Measurements from ENCODE around the gene TRAPPC3L. TPM values are rescaled to one million over a fixed set of nuclear protein-coding genes. Genes with fewer than 3 reads are reported as not detected.

Gene TRAPPC3L
- total and polyA plus RNA-seq, 9 of the 15 experiments (the other 6 are each of a cell fraction or from before 2014, with no cell fraction given) = not detected

Other genes starting within 250 kb of the TRAPPC3L start
Only the 7 nearest of the 9 such genes appear.
- not detected in 2 replicates for gene CALHM6, start 84.3 kb downstream of the TRAPPC3L start, total RNA-seq (2014; rRNA removed)
- gene CALHM6, start 84.3 kb downstream of the TRAPPC3L start, total RNA-seq (2014; rRNA removed; fragmentation: Illumina TruSeq; extraction: Trizol) = not detected in 2 replicates
- gene CALHM6, start 84.3 kb downstream of the TRAPPC3L start, total RNA-seq (2015; rRNA removed; fragmentation: Illumina TruSeq; extraction: Trizol) = not detected in 2 replicates
- gene CALHM6, start 84.3 kb downstream of the TRAPPC3L start, total RNA-seq (2021) = not detected in 2 replicates
- 0.24 TPM in 1 of 2 replicates, not detected in the other for gene CALHM6, start 84.3 kb downstream of the TRAPPC3L start, polyA plus RNA-seq (2011; rRNA removed)
- not detected in 2 replicates for gene CALHM6, start 84.3 kb downstream of the TRAPPC3L start, polyA plus RNA-seq (2014; fragmentation: Illumina TruSeq; extraction: Trizol)
- gene CALHM6, start 84.3 kb downstream of the TRAPPC3L start, polyA plus RNA-seq (2014; fragmentation: Nextera tagmentation; extraction: Ambion mirVana) = not detected
- not detected in 2 replicates for gene CALHM6, start 84.3 kb downstream of the TRAPPC3L start, polyA plus RNA-seq (2014; rRNA removed)
- gene CALHM5, start 34.0 kb downstream of the TRAPPC3L start, total RNA-seq (2014; rRNA removed) = under 0.01 and 0.08 TPM in 2 replicates
- 0.04 and 0.06 TPM in 2 replicates for gene CALHM5, start 34.0 kb downstream of the TRAPPC3L start, total RNA-seq (2014; rRNA removed; fragmentation: Illumina TruSeq; extraction: Trizol)
- under 0.01 TPM in 1 of 2 replicates, not detected in the other for gene CALHM5, start 34.0 kb downstream of the TRAPPC3L start, total RNA-seq (2015; rRNA removed; fragmentation: Illumina TruSeq; extraction: Trizol)
- 0.02 and 0.04 TPM in 2 replicates for gene CALHM5, start 34.0 kb downstream of the TRAPPC3L start, total RNA-seq (2021)
- gene CALHM5, start 34.0 kb downstream of the TRAPPC3L start, polyA plus RNA-seq (2011; rRNA removed) = 0.01 TPM in 1 of 2 replicates, not detected in the other
- 0.01 and 0.06 TPM in 2 replicates for gene CALHM5, start 34.0 kb downstream of the TRAPPC3L start, polyA plus RNA-seq (2014; fragmentation: Illumina TruSeq; extraction: Trizol)
- gene CALHM5, start 34.0 kb downstream of the TRAPPC3L start, polyA plus RNA-seq (2014; fragmentation: Nextera tagmentation; extraction: Ambion mirVana) = under 1 TPM in 1 of 2 experiments, not detected in 1; 0.04 TPM
- 0.05 TPM in 1 of 2 replicates, not detected in the other for gene CALHM5, start 34.0 kb downstream of the TRAPPC3L start, polyA plus RNA-seq (2014; rRNA removed)
- not detected in 2 replicates for gene CALHM4, start 8.1 kb upstream of the TRAPPC3L start, total RNA-seq (2014; rRNA removed)
- not detected in 2 replicates for gene CALHM4, start 8.1 kb upstream of the TRAPPC3L start, total RNA-seq (2014; rRNA removed; fragmentation: Illumina TruSeq; extraction: Trizol)
- not detected in 2 replicates for gene CALHM4, start 8.1 kb upstream of the TRAPPC3L start, total RNA-seq (2015; rRNA removed; fragmentation: Illumina TruSeq; extraction: Trizol)
- gene CALHM4, start 8.1 kb upstream of the TRAPPC3L start, total RNA-seq (2021) = not detected in 2 replicates
- gene CALHM4, start 8.1 kb upstream of the TRAPPC3L start, polyA plus RNA-seq (2011; rRNA removed) = not detected in 2 replicates
- gene CALHM4, start 8.1 kb upstream of the TRAPPC3L start, polyA plus RNA-seq (2014; fragmentation: Illumina TruSeq; extraction: Trizol) = not detected in 2 replicates
- gene CALHM4, start 8.1 kb upstream of the TRAPPC3L start, polyA plus RNA-seq (2014; fragmentation: Nextera tagmentation; extraction: Ambion mirVana) = not detected
- not detected in 2 replicates for gene CALHM4, start 8.1 kb upstream of the TRAPPC3L start, polyA plus RNA-seq (2014; rRNA removed)
- gene RWDD1, start 25.8 kb upstream of the TRAPPC3L start, total RNA-seq (2014; rRNA removed) = 31.9 and 36.2 TPM in 2 replicates
- gene RWDD1, start 25.8 kb upstream of the TRAPPC3L start, total RNA-seq (2014; rRNA removed; fragmentation: Illumina TruSeq; extraction: Trizol) = 63.9 and 72.5 TPM in 2 replicates
- gene RWDD1, start 25.8 kb upstream of the TRAPPC3L start, total RNA-seq (2015; rRNA removed; fragmentation: Illumina TruSeq; extraction: Trizol) = 69.4 and 77.3 TPM in 2 replicates
- gene RWDD1, start 25.8 kb upstream of the TRAPPC3L start, total RNA-seq (2021) = 37.3 and 42.8 TPM in 2 replicates
- 40.4 and 42.9 TPM in 2 replicates for gene RWDD1, start 25.8 kb upstream of the TRAPPC3L start, polyA plus RNA-seq (2011; rRNA removed)
- 64.1 and 89.8 TPM in 2 replicates for gene RWDD1, start 25.8 kb upstream of the TRAPPC3L start, polyA plus RNA-seq (2014; fragmentation: Illumina TruSeq; extraction: Trizol)
- 10 to 100 TPM; 48.7 to 53.2 TPM for gene RWDD1, start 25.8 kb upstream of the TRAPPC3L start, polyA plus RNA-seq (2014; fragmentation: Nextera tagmentation; extraction: Ambion mirVana)
- gene RWDD1, start 25.8 kb upstream of the TRAPPC3L start, polyA plus RNA-seq (2014; rRNA removed) = 44.4 and 48.0 TPM in 2 replicates
- gene RSPH4A, start 70.8 kb upstream of the TRAPPC3L start, total RNA-seq (2014; rRNA removed) = 0.14 TPM in 1 of 2 replicates, not detected in the other
- gene RSPH4A, start 70.8 kb upstream of the TRAPPC3L start, total RNA-seq (2014; rRNA removed; fragmentation: Illumina TruSeq; extraction: Trizol) = 0.11 and 0.32 TPM in 2 replicates
- 0.29 and 0.30 TPM in 2 replicates for gene RSPH4A, start 70.8 kb upstream of the TRAPPC3L start, total RNA-seq (2015; rRNA removed; fragmentation: Illumina TruSeq; extraction: Trizol)
- 0.11 TPM in 2 replicates for gene RSPH4A, start 70.8 kb upstream of the TRAPPC3L start, total RNA-seq (2021)
- 0.04 and 0.19 TPM in 2 replicates for gene RSPH4A, start 70.8 kb upstream of the TRAPPC3L start, polyA plus RNA-seq (2011; rRNA removed)
- 0.29 and 0.30 TPM in 2 replicates for gene RSPH4A, start 70.8 kb upstream of the TRAPPC3L start, polyA plus RNA-seq (2014; fragmentation: Illumina TruSeq; extraction: Trizol)
- under 1 TPM; 0.07 to 0.08 TPM for gene RSPH4A, start 70.8 kb upstream of the TRAPPC3L start, polyA plus RNA-seq (2014; fragmentation: Nextera tagmentation; extraction: Ambion mirVana)
- 0.03 and 0.15 TPM in 2 replicates for gene RSPH4A, start 70.8 kb upstream of the TRAPPC3L start, polyA plus RNA-seq (2014; rRNA removed)
- gene ZUP1, start 123.1 kb upstream of the TRAPPC3L start, total RNA-seq (2014; rRNA removed) = 18.3 and 19.1 TPM in 2 replicates
- gene ZUP1, start 123.1 kb upstream of the TRAPPC3L start, total RNA-seq (2014; rRNA removed; fragmentation: Illumina TruSeq; extraction: Trizol) = 37.7 and 42.9 TPM in 2 replicates
- 28.6 and 31.8 TPM in 2 replicates for gene ZUP1, start 123.1 kb upstream of the TRAPPC3L start, total RNA-seq (2015; rRNA removed; fragmentation: Illumina TruSeq; extraction: Trizol)
- gene ZUP1, start 123.1 kb upstream of the TRAPPC3L start, total RNA-seq (2021) = 20.1 and 25.6 TPM in 2 replicates
- gene ZUP1, start 123.1 kb upstream of the TRAPPC3L start, polyA plus RNA-seq (2011; rRNA removed) = 35.8 and 39.3 TPM in 2 replicates
- 27.2 and 31.3 TPM in 2 replicates for gene ZUP1, start 123.1 kb upstream of the TRAPPC3L start, polyA plus RNA-seq (2014; fragmentation: Illumina TruSeq; extraction: Trizol)
- 10 to 100 TPM; 11.8 to 16.2 TPM for gene ZUP1, start 123.1 kb upstream of the TRAPPC3L start, polyA plus RNA-seq (2014; fragmentation: Nextera tagmentation; extraction: Ambion mirVana)
- 27.5 and 29.7 TPM in 2 replicates for gene ZUP1, start 123.1 kb upstream of the TRAPPC3L start, polyA plus RNA-seq (2014; rRNA removed)
- 5.4 and 6.3 TPM in 2 replicates for gene KPNA5, start 135.5 kb upstream of the TRAPPC3L start, total RNA-seq (2014; rRNA removed)
- gene KPNA5, start 135.5 kb upstream of the TRAPPC3L start, total RNA-seq (2014; rRNA removed; fragmentation: Illumina TruSeq; extraction: Trizol) = 9.3 and 9.5 TPM in 2 replicates
- gene KPNA5, start 135.5 kb upstream of the TRAPPC3L start, total RNA-seq (2015; rRNA removed; fragmentation: Illumina TruSeq; extraction: Trizol) = 9.0 and 10.3 TPM in 2 replicates
- gene KPNA5, start 135.5 kb upstream of the TRAPPC3L start, total RNA-seq (2021) = 6.5 and 7.5 TPM in 2 replicates
- 5.2 and 7.0 TPM in 2 replicates for gene KPNA5, start 135.5 kb upstream of the TRAPPC3L start, polyA plus RNA-seq (2011; rRNA removed)
- 6.5 and 6.9 TPM in 2 replicates for gene KPNA5, start 135.5 kb upstream of the TRAPPC3L start, polyA plus RNA-seq (2014; fragmentation: Illumina TruSeq; extraction: Trizol)
- gene KPNA5, start 135.5 kb upstream of the TRAPPC3L start, polyA plus RNA-seq (2014; fragmentation: Nextera tagmentation; extraction: Ambion mirVana) = 1 to 10 TPM; 3.2 to 3.3 TPM
- gene KPNA5, start 135.5 kb upstream of the TRAPPC3L start, polyA plus RNA-seq (2014; rRNA removed) = 3.7 and 4.5 TPM in 2 replicates